ENCODE data around the gene TACR1.
"Not testable (repeated sequence)": the region's sequence is repeated elsewhere in the genome, so short reads cannot be mapped to it uniquely, and the experiment has no call there.

The TACR1 gene

GRCh38 chr2:75079575-75079974, 119.7 kb downstream of the TACR1 start:
- no peak for DNase-seq

- DNase-seq, result no peak
These were observed 121.4 kb downstream of the TACR1 start for GRCh38 chr2:75077909-75078308.

- DNase-seq, result no peak
These were observed 123.2 kb downstream of the TACR1 start for GRCh38 chr2:75076088-75076487.

- no peak for DNase-seq
These were observed 124.6 kb downstream of the TACR1 start for GRCh38 chr2:75074708-75075107.

- no peak for DNase-seq
These were observed 125.1 kb downstream of the TACR1 start for GRCh38 chr2:75074228-75074627.

- DNase-seq, result no peak
These were observed 127.6 kb downstream of the TACR1 start for GRCh38 chr2:75071766-75072165.

- no peak for DNase-seq
These were observed 130.8 kb downstream of the TACR1 start for GRCh38 chr2:75068546-75068945.

GRCh38 chr2:75067506-75067905, 131.8 kb downstream of the TACR1 start:
- no peak for DNase-seq

- no peak for DNase-seq
These were observed 133.0 kb downstream of the TACR1 start for GRCh38 chr2:75066121-75066902.

- peak in 1 of 5 donors; percentile 28 for DNase-seq
These were observed 133.8 kb downstream of the TACR1 start for GRCh38 chr2:75065402-75066008.

- peak in 4 of 5 donors; percentile 9 to 47 (median 16) for DNase-seq
These were observed 134.5 kb downstream of the TACR1 start for GRCh38 chr2:75064691-75065396.

- no peak for DNase-seq
These were observed 135.4 kb downstream of the TACR1 start for GRCh38 chr2:75063906-75064305.

- no peak for DNase-seq
These were observed 140.9 kb downstream of the TACR1 start for GRCh38 chr2:75058427-75058826.

GRCh38 chr2:75057150-75057549, 142.2 kb downstream of the TACR1 start:
- not testable (repeated sequence) for DNase-seq

GRCh38 chr2:75055820-75056675, 143.3 kb downstream of the TACR1 start:
- DNase-seq, result peak in 1 of 5 donors; percentile 20

- DNase-seq, result no peak
These were observed 144.0 kb downstream of the TACR1 start for GRCh38 chr2:75055142-75055819.

GRCh38 chr2:75054296-75054695, 145.0 kb downstream of the TACR1 start:
- no peak for DNase-seq

GRCh38 chr2:75053484-75054112, 145.7 kb downstream of the TACR1 start:
- no peak for DNase-seq

GRCh38 chr2:75047992-75048625, 151.2 kb downstream of the TACR1 start:
- DNase-seq, result no peak

- no peak for DNase-seq
These were observed 151.9 kb downstream of the TACR1 start for GRCh38 chr2:75047189-75047991.
